Measurements from ENCODE around the gene GABRR2. TPM values are rescaled to one million over a fixed set of nuclear protein-coding genes. Genes with fewer than 3 reads are reported as not detected.

The GABRR2 gene
- total RNA-seq, 2 donors from 2014 or later: 0.52 to 1.3 TPM

GRCh38 chr6:89357390-89357789 lies 42.3 kb upstream of the GABRR2 start:
- intact Hi-C loops (cut with DNase I): no loop called here
- 55 to 57% methylated on average over 3 of the region's 3 CpGs for WGBS, 2 donors
- Histone ChIP-seq H3K27ac (no peak overlapping the region), H3K4me3 (no peak overlapping the region), H3K36me3 (replicated peaks in 1 of 2; ENCODE audit: insufficient read depth in 1 of 2, low read depth in 2 of 2) (no peaks in the 10 kb centered on the region), H3K27me3 (no peaks in the 10 kb centered on the region), H3K9me3 (no peaks in the 10 kb centered on the region), H3K4me1 (peaks cover 6% of the 10 kb centered on the region)
- no peak for ATAC-seq
- no peak for DNase-seq
- TF ChIP-seq, protein P1, sequence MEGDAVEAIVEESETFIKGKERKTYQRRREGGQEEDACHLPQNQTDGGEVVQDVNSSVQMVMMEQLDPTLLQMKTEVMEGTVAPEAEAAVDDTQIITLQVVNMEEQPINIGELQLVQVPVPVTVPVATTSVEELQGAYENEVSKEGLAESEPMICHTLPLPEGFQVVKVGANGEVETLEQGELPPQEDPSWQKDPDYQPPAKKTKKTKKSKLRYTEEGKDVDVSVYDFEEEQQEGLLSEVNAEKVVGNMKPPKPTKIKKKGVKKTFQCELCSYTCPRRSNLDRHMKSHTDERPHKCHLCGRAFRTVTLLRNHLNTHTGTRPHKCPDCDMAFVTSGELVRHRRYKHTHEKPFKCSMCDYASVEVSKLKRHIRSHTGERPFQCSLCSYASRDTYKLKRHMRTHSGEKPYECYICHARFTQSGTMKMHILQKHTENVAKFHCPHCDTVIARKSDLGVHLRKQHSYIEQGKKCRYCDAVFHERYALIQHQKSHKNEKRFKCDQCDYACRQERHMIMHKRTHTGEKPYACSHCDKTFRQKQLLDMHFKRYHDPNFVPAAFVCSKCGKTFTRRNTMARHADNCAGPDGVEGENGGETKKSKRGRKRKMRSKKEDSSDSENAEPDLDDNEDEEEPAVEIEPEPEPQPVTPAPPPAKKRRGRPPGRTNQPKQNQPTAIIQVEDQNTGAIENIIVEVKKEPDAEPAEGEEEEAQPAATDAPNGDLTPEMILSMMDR (IDR thresholded peaks at IDR 0.05): no peak
- no peak for TF ChIP-seq POLR2A (IDR thresholded peaks at IDR 0.05)

DNA sequence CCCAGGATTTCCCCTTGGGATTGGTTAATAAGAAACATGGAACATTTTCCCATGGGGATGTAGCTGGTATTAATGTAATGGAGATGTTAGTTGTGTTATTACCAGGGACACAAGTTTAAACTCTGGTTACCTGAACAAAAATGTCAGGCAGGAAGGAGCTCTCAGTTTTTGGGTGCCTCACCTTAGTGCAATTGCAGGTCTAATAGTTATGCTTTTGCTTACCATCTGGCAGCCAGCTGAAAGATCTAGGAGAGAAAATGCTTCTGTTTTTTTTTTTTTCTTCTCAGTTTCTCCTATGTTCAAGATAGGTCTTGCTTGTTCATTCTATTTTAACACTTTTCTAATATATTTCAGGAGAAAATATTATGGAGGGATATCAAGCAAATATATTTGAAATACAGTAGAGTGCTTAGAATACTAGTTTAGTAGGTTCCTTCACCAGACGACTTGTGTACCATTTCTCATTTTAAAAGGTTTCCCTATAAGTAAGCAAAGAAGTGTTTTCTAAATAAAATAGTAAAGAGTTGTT lies 41.6 kb upstream of the GABRR2 start:
- no peak for ATAC-seq
- Histone ChIP-seq H3K4me1 (peaks cover 6% of the 10 kb centered on the region), H3K9me3 (no peaks in the 10 kb centered on the region), H3K4me3 (no peak overlapping the region), H3K27ac (no peak overlapping the region), H3K27me3 (no peaks in the 10 kb centered on the region), H3K36me3 (replicated peaks in 1 of 2; ENCODE audit: insufficient read depth in 1 of 2, low read depth in 2 of 2) (no peaks in the 10 kb centered on the region)
- WGBS, 2 donors: 47 to 56% methylated on average over 1 of the region's 1 CpG
- intact Hi-C loops (cut with DNase I): no loop called here
- DNase-seq: no peak
- TF ChIP-seq, protein P1 (IDR thresholded peaks at IDR 0.05): no peak
- TF ChIP-seq POLR2A (IDR thresholded peaks at IDR 0.05): no peak

GRCh38 chr6:89355511-89356194 lies 40.6 kb upstream of the GABRR2 start:
- TF ChIP-seq, protein P1 (IDR thresholded peaks at IDR 0.05): no peak
- TF ChIP-seq POLR2A (IDR thresholded peaks at IDR 0.05): no peak
- Histone ChIP-seq H3K9me3 (no peaks in the 10 kb centered on the region), H3K4me1 (peaks cover 13% of the 10 kb centered on the region), H3K4me3 (no peak overlapping the region), H3K27ac (no peak overlapping the region), H3K36me3 (replicated peaks in 1 of 2; ENCODE audit: insufficient read depth in 1 of 2, low read depth in 2 of 2) (no peaks in the 10 kb centered on the region), H3K27me3 (no peaks in the 10 kb centered on the region)
- ATAC-seq (no peak), DNase-seq (no peak)
- WGBS, 2 donors: 89 to 91% methylated on average over 2 of the region's 2 CpGs
- intact Hi-C loops (cut with DNase I): no loop called here

GRCh38 chr6:89353702-89354392 lies 38.7 kb upstream of the GABRR2 start:
- Histone ChIP-seq H3K4me1 (peaks cover 28% of the 10 kb centered on the region), H3K36me3 (replicated peaks in 1 of 2; ENCODE audit: insufficient read depth in 1 of 2, low read depth in 2 of 2) (no peaks in the 10 kb centered on the region), H3K4me3 (no peak overlapping the region), H3K27me3 (no peaks in the 10 kb centered on the region), H3K27ac (peak overlapping the region in 1 of 4 donors; percentile 98), H3K9me3 (no peaks in the 10 kb centered on the region)
- DNase-seq (no peak), ATAC-seq (no peak)
- WGBS, 2 donors: 84 to 88% methylated on average over 2 of the region's 2 CpGs
- intact Hi-C loops (cut with DNase I): no loop called here
- TF ChIP-seq, protein P1 (IDR thresholded peaks at IDR 0.05): no peak
- no peak for TF ChIP-seq POLR2A (IDR thresholded peaks at IDR 0.05)
